HepG2 (cell line): ENCODE results near the gene RABL6. TPM values are rescaled to one million over a fixed set of nuclear protein-coding genes. Genes with fewer than 3 reads are reported as not detected.

Experiments
- ARID2 ChIP-seq: sonication (generic); formaldehyde crosslinking; IDR thresholded peaks from 2 replicates; pipeline ENCODE4 v1.8.1; 2022; ENCODE audit warnings: mild to moderate bottlenecking, missing genetic modification reagents, borderline replicate concordance
- ARNT2 ChIP-seq: sonication (generic); formaldehyde crosslinking; IDR thresholded peaks from 2 replicates; pipeline ENCODE4 v1.8.0; 2022; ENCODE audit warnings: mild to moderate bottlenecking, low read depth, missing genetic modification reagents, moderate library complexity
- CBX1 ChIP-seq: IDR thresholded peaks from one replicate; pipeline ENCODE4 v1.6.1; 2016; ENCODE audit warnings: antibody characterized with exemption, low read depth
- ETS1 ChIP-seq: sonication (generic); formaldehyde crosslinking; IDR thresholded peaks from 2 replicates; pipeline ENCODE4 v1.4.0; 2020; ENCODE audit warnings: missing genetic modification reagents
- HDAC1 ChIP-seq: sonication (generic); formaldehyde crosslinking; IDR thresholded peaks from 2 replicates; pipeline ENCODE4 v1.5.1; 2020; ENCODE audit warnings: mild to moderate bottlenecking, missing genetic modification reagents
- HDAC2 ChIP-seq: sonication (generic); formaldehyde crosslinking; IDR thresholded peaks from 2 replicates; pipeline ENCODE4 v1.4.0; 2020; ENCODE audit warnings: missing genetic modification reagents
- HIC2 ChIP-seq: sonication (generic); formaldehyde crosslinking; IDR thresholded peaks from 2 replicates; pipeline ENCODE4 v1.9.0; 2022; ENCODE audit warnings: low read depth, missing genetic modification reagents
- HNF4A ChIP-seq: sonication (generic); formaldehyde crosslinking; IDR thresholded peaks from 2 replicates; pipeline ENCODE4 v1.4.0; 2020; ENCODE audit warnings: missing genetic modification reagents
- MED8 ChIP-seq: sonication (generic); formaldehyde crosslinking; IDR thresholded peaks from 2 replicates; pipeline ENCODE4 v1.8.1; 2023; ENCODE audit warnings: mild to moderate bottlenecking, missing genetic modification reagents; ENCODE audit not compliant: insufficient replicate concordance
- MTA3 ChIP-seq: sonication (generic); formaldehyde crosslinking; IDR thresholded peaks from 2 replicates; pipeline ENCODE4 v1.4.0; 2020; ENCODE audit warnings: missing genetic modification reagents
- PHF21A ChIP-seq: sonication (generic); formaldehyde crosslinking; IDR thresholded peaks from 2 replicates; pipeline ENCODE4 v1.5.0; 2020; ENCODE audit warnings: mild to moderate bottlenecking, missing genetic modification reagents
- RBFOX2 ChIP-seq: fragments of 200-400 bp; formaldehyde crosslinking; IDR thresholded peaks from 2 replicates; pipeline ENCODE4 v1.6.1; 2017; ENCODE audit warnings: low read depth, mild to moderate bottlenecking, low read length
- RXRB ChIP-seq: IDR thresholded peaks from 2 replicates; pipeline ENCODE4 v1.6.1; 2016; ENCODE audit warnings: borderline replicate concordance, missing genetic modification reagents, missing compliant biosample characterization
- SIN3A ChIP-seq: IDR thresholded peaks from 2 replicates; pipeline ENCODE4 v1.6.1; 2011; ENCODE audit warnings: low read depth, mild to moderate bottlenecking, control low read depth, low read length, borderline replicate concordance
- SOX13 ChIP-seq, 3 experiments: fragments of 450-650 bp in 1 of 3; sonication (generic) in 1 of 3; formaldehyde crosslinking in 1 of 3; IDR thresholded peaks in 2 of 3; conservative IDR thresholded peaks in 1 of 3; 2 replicates each; pipeline versions ENCODE4 v1.5.0 to v1.6.1; 2016 to 2020; ENCODE audit warnings: antibody characterized with exemption in 1 of 3, mild to moderate bottlenecking in 1 of 3, missing compliant biosample characterization in 1 of 3, missing genetic modification reagents in 1 of 3, moderate library complexity in 1 of 3
- STAG1 ChIP-seq: sonication (generic); formaldehyde crosslinking; IDR thresholded peaks from 2 replicates; pipeline ENCODE4 v1.4.0; 2020; ENCODE audit warnings: missing genetic modification reagents
- TARDBP ChIP-seq: sonication (generic); formaldehyde crosslinking; IDR thresholded peaks from 2 replicates; pipeline ENCODE4 v1.8.0; 2022; ENCODE audit warnings: mild to moderate bottlenecking, missing genetic modification reagents
- TEAD3 ChIP-seq: optimal IDR thresholded peaks from 2 replicates; pipeline ENCODE3; 2016; ENCODE audit warnings: borderline replicate concordance
- TFAP4 ChIP-seq: sonication (generic); IDR thresholded peaks from 2 replicates; pipeline ENCODE4 v1.6.1; 2016; ENCODE audit warnings: low read depth, borderline replicate concordance
- TGIF2 ChIP-seq: IDR thresholded peaks from 2 replicates; pipeline ENCODE4 v1.6.1; 2016; ENCODE audit warnings: control low read depth, missing compliant biosample characterization
- ZBTB7A ChIP-seq: sonication (generic); formaldehyde crosslinking; IDR thresholded peaks from 2 replicates; pipeline ENCODE4 v1.8.0; 2022; ENCODE audit warnings: mild to moderate bottlenecking, missing genetic modification reagents
- ZBTB8A ChIP-seq: sonication (generic); formaldehyde crosslinking; IDR thresholded peaks from 2 replicates; pipeline ENCODE4 v1.4.0; 2020; ENCODE audit warnings: mild to moderate bottlenecking, low read depth, missing genetic modification reagents, borderline replicate concordance
- ZFP36L1 ChIP-seq: sonication (generic); formaldehyde crosslinking; IDR thresholded peaks from 2 replicates; pipeline ENCODE4 v1.8.0; 2022; ENCODE audit warnings: mild to moderate bottlenecking, missing genetic modification reagents, moderate library complexity
- ZNF230 ChIP-seq: sonication (generic); formaldehyde crosslinking; IDR thresholded peaks from 2 replicates; pipeline ENCODE4 v1.4.0; 2020; ENCODE audit warnings: mild to moderate bottlenecking, missing genetic modification reagents
- ZNF251 ChIP-seq: sonication (generic); formaldehyde crosslinking; IDR thresholded peaks from 2 replicates; pipeline ENCODE4 v1.9.0; 2021; ENCODE audit warnings: mild to moderate bottlenecking, missing genetic modification reagents
- ZNF274 ChIP-seq: sonication (generic); formaldehyde crosslinking; IDR thresholded peaks from 2 replicates; pipeline ENCODE4 v1.5.1; 2020; ENCODE audit warnings: mild to moderate bottlenecking, missing genetic modification reagents
- ZNF547 ChIP-seq: sonication (generic); formaldehyde crosslinking; IDR thresholded peaks from 2 replicates; pipeline ENCODE4 v1.5.1; 2020; ENCODE audit warnings: mild to moderate bottlenecking, missing genetic modification reagents
- polyA plus RNA-seq, 8 experiments: library from polyadenylated mRNA; depleted of rRNA in 3 of 8; stranded (reverse) in 7 of 8; unstranded in 1 of 8; fragments of >200 nt; fragmentation: Illumina TruSeq in 4 of 8; extraction: Trizol in 4 of 8; gene quantifications; 2 replicates each; pipeline versions ENCODE4 v1.2.1 to v1.2.3, GENCODE V29; 2011 to 2016; ENCODE audit warnings: low read depth in 4 of 8, missing spikeins in 1 of 8, mixed read lengths in 1 of 8; ENCODE audit not compliant: insufficient read depth in 1 of 8
- total RNA-seq, 5 experiments: library from RNA; depleted of rRNA; stranded (reverse); fragments of >200 nt; fragmentation: Illumina TruSeq; extraction: Trizol; gene quantifications; 2 replicates each; pipeline ENCODE4 v1.2.3, GENCODE V29; 2016; ENCODE audit warnings: low read depth in 1 of 5

RABL6 gene
- total and polyA plus RNA-seq, 2 of the 13 experiments (the other 11 are each of a cell fraction or from before 2014, with no cell fraction given): 81.5 to 125 TPM

GRCh38 chr9:136840877-136841645 is 33.3 kb downstream of the RABL6 start (continued):
- peak; percentile 25; the same call in 1 of the 2 replicates for TF ChIP-seq SOX13 (IDR thresholded peaks at IDR 0.05)
- TF ChIP-seq SOX13 (CRISPR knock-in tag; conservative IDR thresholded peaks at IDR 0.05 in 1 of 2, IDR thresholded peaks at IDR 0.05 in 1 of 2): no peak
- peak; percentile 96 for TF ChIP-seq HIC2
- TF ChIP-seq HDAC1: peak; percentile 42; the same call in 1 of the 2 replicates
- TF ChIP-seq RXRB (CRISPR knock-in tag): peak; percentile 46; the same call in 1 of the 2 replicates
- peak; percentile 50; the same call in 1 of the 2 replicates for TF ChIP-seq SIN3A
- TF ChIP-seq ZBTB8A: peak; percentile 63; the same call in 1 of the 2 replicates
- 0 out of 2 replicates have a peak, but pooled peaks have one; percentile 62 for TF ChIP-seq ARID2
- peak; percentile 51; the same call in 1 of the 2 replicates for TF ChIP-seq TGIF2 (CRISPR knock-in tag)
- peak; percentile 11 for TF ChIP-seq CBX1
- peak; percentile 71; the same call in 1 of the 2 replicates for TF ChIP-seq ZNF547 (CRISPR knock-in tag)
- TF ChIP-seq ARNT2: no peak
- TF ChIP-seq ZBTB7A (CRISPR knock-in tag): peak; percentile 22; the same call in 1 of the 2 replicates
- TF ChIP-seq ZNF274 (CRISPR knock-in tag): 0 out of 2 replicates have a peak, but pooled peaks have one; percentile 28
- peak; percentile 71 for TF ChIP-seq RBFOX2
- no peak for TF ChIP-seq ETS1 (CRISPR knock-in tag)
- peak; percentile 78 for TF ChIP-seq TEAD3 (CRISPR knock-in tag)
- peak; percentile 93; the same call in 1 of the 2 replicates for TF ChIP-seq TFAP4
- TF ChIP-seq STAG1 (CRISPR knock-in tag): no peak
- TF ChIP-seq HDAC2 (CRISPR knock-in tag): peak; percentile 13; the same call in 1 of the 2 replicates
- TF ChIP-seq ZFP36L1: peak; percentile 29; the same call in 1 of the 2 replicates
- TF ChIP-seq MTA3 (CRISPR knock-in tag): no peak
- peak; percentile 77; the same call in 1 of the 2 replicates for TF ChIP-seq ZNF230 (CRISPR knock-in tag)
- TF ChIP-seq MED8 (CRISPR knock-in tag): peak; percentile 44
- TF ChIP-seq HNF4A: peak; percentile 73
- peak; percentile 30; the same call in 1 of the 2 replicates for TF ChIP-seq PHF21A (CRISPR knock-in tag)
- peak; percentile 67 for TF ChIP-seq TARDBP (CRISPR knock-in tag)
- 0 out of 2 replicates have a peak, but pooled peaks have one; percentile 70 for TF ChIP-seq ZNF251 (CRISPR knock-in tag)
